Stomach (tissue), 9 donors: Measurements from ENCODE around the gene TANGO2. TPM values are rescaled to one million over a fixed set of nuclear protein-coding genes. Genes with fewer than 3 reads are reported as not detected.
A peak's percentile ranks its signal among the peaks of the same experiment; 100 is the strongest.

Source experiments
- DNase-seq, 2 donors: peaks; one replicate each; pipeline versions ENCODE4 v3.0.0 to v3.0.0-alpha.2; 2013 to 2019
- H3K27ac ChIP-seq, 5 donors: fragments of 200-600 bp in 4 of 5; sonication (generic) in 4 of 5; one replicate each; pipeline ENCODE4 v1.5.1; 2013 to 2019; ENCODE audit warnings: mild to moderate bottlenecking in 1 of 5, moderate library complexity in 1 of 5
- H3K27me3 ChIP-seq, 3 donors: fragments of 200-600 bp; sonication (generic); one replicate each; pipeline ENCODE4 v1.5.1; 2017 to 2019; ENCODE audit warnings: mixed run types in 1 of 3
- H3K36me3 ChIP-seq, 4 donors: fragments of 200-600 bp; sonication (generic); 1 replicate in 3 of 4; 2 replicates in 1 of 4; pipeline ENCODE4 v1.5.1; 2016 to 2019
- H3K4me1 ChIP-seq, 4 donors: fragments of 200-600 bp; sonication (generic); one replicate each; pipeline ENCODE4 v1.5.1; 2016 to 2019
- H3K4me3 ChIP-seq, 4 donors: fragments of 200-600 bp; sonication (generic) in 3 of 4; one replicate each; pipeline ENCODE4 v1.5.1; 2016 to 2019; ENCODE audit warnings: mild to moderate bottlenecking in 1 of 4
- H3K9me3 ChIP-seq, 4 donors: fragments of 200-600 bp; sonication (generic); one replicate each; pipeline ENCODE4 v1.5.1; 2016 to 2019
- CTCF ChIP-seq, 7 experiments: fragments of 450-650 bp in 4 of 7; fragments of 200-600 bp in 3 of 7; sonication (generic) in 3 of 7; IDR thresholded peaks; one replicate each; pipeline ENCODE4 v1.5.1; 2016 to 2019; ENCODE audit warnings: antibody characterized with exemption in 7 of 7, control low read depth in 2 of 7, mild to moderate bottlenecking in 1 of 7
- EP300 ChIP-seq: sonication (generic); formaldehyde crosslinking; IDR thresholded peaks from one replicate; pipeline ENCODE4 v1.6.1; 2017; ENCODE audit warnings: antibody characterized with exemption
- POLR2A ChIP-seq, 4 donors: fragments of 450-650 bp; IDR thresholded peaks; one replicate each; pipeline ENCODE4 v1.6.1; 2016; ENCODE audit warnings: antibody characterized with exemption in 4 of 4, control low read depth in 2 of 4, mild to moderate bottlenecking in 1 of 4, moderate library complexity in 1 of 4
- POLR2AphosphoS5 ChIP-seq, 3 donors: sonication (generic); formaldehyde crosslinking; IDR thresholded peaks; one replicate each; pipeline ENCODE4 v1.6.1; 2016; ENCODE audit warnings: antibody characterized with exemption in 3 of 3
- WGBS, 5 donors: extraction: QIAGEN DNeasy Blood & Tissue Kit in 3 of 5; methylation state at CpG; one replicate each; pipeline versions ENCODE4 v1.1.5 to v1.1.7; 2013 to 2018; 5-methylcytosine and 5-hydroxymethylcytosine counted together
- intact Hi-C: fragments of 100-400 bp; cut with DNase I; formaldehyde crosslinking; loops from one replicate; pipeline ENCODE4 v1.15.1; 2023; ENCODE audit warnings: low total_unique reads
- polyA plus RNA-seq, 3 donors: library from polyadenylated mRNA; stranded (reverse); fragments of 200-250 nt; gene quantifications; one replicate each; pipeline ENCODE4 v1.2.3, GENCODE V29; 2013
- total RNA-seq, 5 donors: library from RNA; depleted of rRNA; stranded (reverse); fragments of >200 nt; gene quantifications; one replicate each; pipeline versions ENCODE4 v1.1.0 to v1.2.3, GENCODE V29; 2014 to 2016
- donor health status: healthy with polysubstance abuse.
- donor health status: Bipolar disorder and iron deficiency.
- donor health status: healthy.

Gene TANGO2
- total and polyA plus RNA-seq, 8 donors, result 13.8 to 38.8 (median 26.6) TPM

- H3K4me1 ChIP-seq, result peaks cover 14 to 40% (median 29%) of the 10 kb centered on the region in 4 donors
- peak overlapping the region in 1 of 5 donors; percentile 69 for H3K27ac ChIP-seq
- 93 to 98% (median 97%) methylated on average over 10 to 16 of the region's 16 CpGs for WGBS, 5 donors
- DNase-seq, result no peak
- H3K4me3 ChIP-seq, result no peak overlapping the region
- peaks cover 14 to 48% (median 40%) of the 10 kb centered on the region in 4 donors for H3K36me3 ChIP-seq
- no peaks in the 10 kb centered on the region for H3K9me3 ChIP-seq
- TF ChIP-seq POLR2A (IDR thresholded peaks at IDR 0.05), result no peak
- TF ChIP-seq POLR2AphosphoS5 (IDR thresholded peaks at IDR 0.05), result no peak
- TF ChIP-seq CTCF (IDR thresholded peaks at IDR 0.05), result no peak
- no peak for TF ChIP-seq EP300
- no peaks in the 10 kb centered on the region for H3K27me3 ChIP-seq
- intact Hi-C loops, result no loop called here
Observed at GRCh38 chr22:19981961-19982920, 38.7 kb upstream of the TANGO2 start.

- 84 to 94% (median 87%) methylated on average over 6 to 8 of the region's 8 CpGs; no CpG with 5 or more reads in 1 of the 5 donors for WGBS, 5 donors
- H3K36me3 ChIP-seq, result peaks cover 14 to 39% (median 37%) of the 10 kb centered on the region in 4 donors
- intact Hi-C loops, result no loop called here
Observed at GRCh38 chr22:19982991-19983578, 37.8 kb upstream of the TANGO2 start.

GRCh38 chr22:19983741-19984140 lies 37.2 kb upstream of the TANGO2 start:
- Histone ChIP-seq H3K4me1 (peaks cover 14 to 44% (median 31%) of the 10 kb centered on the region in 4 donors), H3K4me3 (no peak overlapping the region), H3K36me3 (peaks cover 14 to 33% (median 31%) of the 10 kb centered on the region in 4 donors), H3K27ac (peak overlapping the region in 2 of 5 donors; percentile 54 to 69), H3K9me3 (no peaks in the 10 kb centered on the region), H3K27me3 (no peaks in the 10 kb centered on the region)
- intact Hi-C loops, result no loop called here
- WGBS, 5 donors, result 71 to 78% (median 75%) methylated on average over 5 of the region's 5 CpGs
- TF ChIP-seq POLR2A (IDR thresholded peaks at IDR 0.05) (no peak), EP300 (no peak), POLR2AphosphoS5 (IDR thresholded peaks at IDR 0.05) (no peak), CTCF (IDR thresholded peaks at IDR 0.05) (no peak)
- no peak for DNase-seq

More at GRCh38 chr22:19982991-19983578, 37.8 kb upstream of the TANGO2 start:
- Histone ChIP-seq H3K4me3 (no peak overlapping the region), H3K4me1 (peaks cover 14 to 44% (median 31%) of the 10 kb centered on the region in 4 donors), H3K9me3 (no peaks in the 10 kb centered on the region), H3K27ac (peak overlapping the region in 1 of 5 donors; percentile 69), H3K27me3 (no peaks in the 10 kb centered on the region)
- TF ChIP-seq CTCF (IDR thresholded peaks at IDR 0.05) (no peak), EP300 (no peak), POLR2A (IDR thresholded peaks at IDR 0.05) (no peak), POLR2AphosphoS5 (IDR thresholded peaks at IDR 0.05) (no peak)
- DNase-seq, result no peak

GRCh38 chr22:19984201-19984753 lies 36.6 kb upstream of the TANGO2 start:
- DNase-seq, result peak in 1 of 2 donors; percentile 74
- peaks cover 14 to 44% (median 31%) of the 10 kb centered on the region in 4 donors for H3K4me1 ChIP-seq
- intact Hi-C loops, result no loop called here
- H3K9me3 ChIP-seq, result no peaks in the 10 kb centered on the region
- H3K27ac ChIP-seq, result peak overlapping the region in 3 of 5 donors; percentile 40 to 69 (median 54)
- H3K27me3 ChIP-seq, result no peaks in the 10 kb centered on the region
- TF ChIP-seq POLR2A (IDR thresholded peaks at IDR 0.05) (no peak), POLR2AphosphoS5 (IDR thresholded peaks at IDR 0.05) (peak in 1 of 3 donors; percentile 5)
- peaks cover 14 to 27% (median 25%) of the 10 kb centered on the region in 4 donors for H3K36me3 ChIP-seq
- no peak overlapping the region for H3K4me3 ChIP-seq
- WGBS, 5 donors, result 78 to 93% (median 89%) methylated on average over 13 to 19 of the region's 19 CpGs
